Activated T-helper 1 cell treated with anti-CD3 and anti-CD28 coated beads, Interleukin-2, amount 50 U/mL, for 16 hours (primary cell): Measurements from ENCODE around the gene EGFR.
"Not testable (repeated sequence)": the region's sequence is repeated elsewhere in the genome, so short reads cannot be mapped to it uniquely, and the experiment has no call there.

Experiments used
- DNase-seq, 2 donors: peaks; one replicate each; pipeline ENCODE4 v3.0.0-alpha.2; 2020; ENCODE audit warnings: low read depth in 1 of 2, low spot score in 1 of 2

Gene EGFR

GRCh38 chr7:55034776-55035175 is 16.0 kb downstream of the EGFR start:
- no peak for DNase-seq

- DNase-seq = not testable (repeated sequence)
Measured at GRCh38 chr7:55035410-55035809, 16.6 kb downstream of the EGFR start.

GRCh38 chr7:55036950-55037736 is 18.3 kb downstream of the EGFR start:
- no peak for DNase-seq

GRCh38 chr7:55043691-55044370 is 25.0 kb downstream of the EGFR start:
- DNase-seq = no peak

- no peak for DNase-seq
Measured at GRCh38 chr7:55044371-55044717, 25.5 kb downstream of the EGFR start.

GRCh38 chr7:55044791-55045190 is 26.0 kb downstream of the EGFR start:
- no peak for DNase-seq

GRCh38 chr7:55046582-55047342 is 27.9 kb downstream of the EGFR start:
- no peak for DNase-seq

GRCh38 chr7:55048221-55048859 is 29.5 kb downstream of the EGFR start:
- DNase-seq = no peak

- no peak for DNase-seq
Measured at GRCh38 chr7:55050281-55050680, 31.5 kb downstream of the EGFR start.

GRCh38 chr7:55052081-55052480 is 33.3 kb downstream of the EGFR start:
- no peak for DNase-seq

GRCh38 chr7:55052741-55053427 is 34.1 kb downstream of the EGFR start:
- DNase-seq = no peak

GRCh38 chr7:55053651-55054571 is 35.1 kb downstream of the EGFR start:
- DNase-seq = no peak

- no peak for DNase-seq
Measured at GRCh38 chr7:55054758-55055157, 35.9 kb downstream of the EGFR start.

- no peak for DNase-seq
Measured at GRCh38 chr7:55055479-55055878, 36.7 kb downstream of the EGFR start.

GRCh38 chr7:55056068-55056467 is 37.3 kb downstream of the EGFR start:
- DNase-seq = no peak

- no peak for DNase-seq
Measured at GRCh38 chr7:55056577-55057480, 38.0 kb downstream of the EGFR start.

- DNase-seq = no peak
Measured at GRCh38 chr7:55058314-55058713, 39.5 kb downstream of the EGFR start.

GRCh38 chr7:55059021-55059420 is 40.2 kb downstream of the EGFR start:
- DNase-seq = no peak

GRCh38 chr7:55060085-55060484 is 41.3 kb downstream of the EGFR start:
- DNase-seq = no peak
